ENCODE data around the gene C4orf50.

Gene C4orf50

DNA sequence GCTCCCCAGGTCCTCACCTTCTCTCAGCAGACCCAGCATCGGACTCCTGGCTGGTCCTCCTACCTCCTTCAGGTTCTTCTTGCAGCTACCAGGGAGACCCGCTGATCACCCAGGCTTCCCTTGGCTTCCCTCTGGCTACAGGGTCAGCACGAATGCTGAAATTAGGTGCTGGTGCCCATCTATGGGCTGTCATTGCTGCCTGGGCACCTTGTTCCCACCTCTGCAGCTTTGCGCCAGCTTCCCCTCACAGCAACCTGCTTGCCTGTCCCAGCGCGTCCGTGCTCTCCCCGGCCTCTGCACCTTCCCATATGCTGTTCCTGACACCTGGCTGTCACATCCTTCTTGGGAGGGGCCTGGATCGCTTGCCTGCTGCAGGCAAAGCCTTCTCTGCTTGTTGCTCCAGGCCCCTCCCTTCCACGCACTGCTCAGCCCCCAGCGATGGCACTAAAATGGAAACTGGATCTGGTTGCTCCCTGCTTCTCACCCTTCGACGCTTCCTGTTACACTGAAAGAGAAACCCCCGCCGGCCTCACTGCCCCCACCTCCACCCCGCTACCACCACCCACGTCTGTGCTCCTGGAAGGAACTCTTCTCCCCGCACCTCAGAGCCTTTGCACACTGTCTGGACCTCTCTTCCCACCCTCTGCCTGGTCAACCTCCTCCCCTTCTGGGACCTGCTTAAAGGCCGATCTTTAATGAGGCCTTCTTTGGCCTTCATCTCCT is 22.2 kb downstream of the C4orf50 start:
- in situ Hi-C loops (cut with HindIII; ENCODE audit: low sequenced_read_pairs): loop anchor here (25.0 kb wide), 1 partner anchor 266 kb away; the partner anchor contains the start of gene WFS1

DNA sequence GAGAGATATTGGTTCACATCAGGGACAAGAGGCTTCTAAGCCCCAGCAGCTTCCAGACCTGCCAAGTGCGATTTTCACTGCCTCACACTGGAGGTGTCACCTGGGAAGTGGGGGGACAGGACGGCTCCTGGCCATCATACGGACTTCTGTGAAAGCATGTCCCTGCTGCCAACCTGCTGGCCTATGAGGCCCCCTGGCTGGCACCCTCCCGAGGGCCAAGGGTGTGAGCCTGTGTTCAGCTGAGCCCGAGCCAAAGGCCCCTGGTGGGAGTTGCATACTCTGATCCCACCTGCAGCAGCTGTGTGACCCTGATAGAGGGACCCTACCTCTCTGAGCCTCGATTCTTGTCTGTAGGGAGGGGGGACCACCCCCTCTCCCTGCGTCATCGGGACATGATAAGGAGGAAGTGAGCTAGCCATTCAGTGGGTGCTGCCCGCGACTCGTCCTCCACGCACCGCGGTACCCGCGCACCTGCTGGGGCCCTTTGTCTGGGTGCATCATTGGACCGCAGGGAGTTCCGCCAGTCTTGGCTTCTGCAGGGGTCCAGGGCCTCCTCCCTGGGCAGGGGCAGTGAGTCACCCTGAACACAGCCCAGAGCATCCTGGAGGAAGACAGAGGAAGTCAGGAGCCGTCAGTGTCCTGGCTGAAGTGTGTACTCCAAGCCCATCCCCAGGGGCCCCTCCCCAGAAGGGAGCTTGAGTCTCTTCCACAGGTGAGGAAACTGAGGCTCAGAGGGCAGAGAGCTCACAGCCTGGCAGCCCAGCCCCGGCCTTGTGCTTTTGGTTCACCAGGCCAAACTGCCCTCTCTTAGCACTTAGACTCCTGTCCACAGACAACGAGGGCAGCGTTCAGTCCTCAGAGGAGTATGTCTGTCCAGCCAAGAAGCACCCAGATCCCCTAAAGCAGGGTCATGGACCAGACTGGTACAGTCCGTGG is 24.1 kb downstream of the C4orf50 start:
- in situ Hi-C loops (cut with HindIII; ENCODE audit: low sequenced_read_pairs): loop anchor here (25.0 kb wide), 1 partner anchor 268 kb away; the partner anchor contains the start of gene WFS1

DNA sequence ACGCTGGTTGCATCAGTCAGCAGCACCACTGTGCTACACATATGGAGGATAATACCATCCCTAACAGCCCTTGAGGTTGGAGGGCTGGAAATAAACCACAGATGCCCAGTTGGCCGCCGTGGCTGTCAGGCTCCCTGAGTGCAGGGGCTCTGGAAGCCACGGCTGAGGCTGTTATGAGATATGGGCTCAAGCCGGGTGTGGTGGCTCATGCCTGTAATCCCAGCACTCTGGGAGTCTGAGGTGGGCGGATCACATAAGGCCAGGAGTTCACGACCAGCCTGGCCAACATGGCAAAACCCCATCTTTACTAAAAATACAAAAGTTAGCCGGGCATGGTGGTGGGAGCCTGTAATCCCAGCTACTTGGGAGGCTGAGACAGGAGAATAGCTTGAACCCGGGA is 24.9 kb downstream of the C4orf50 start:
- in situ Hi-C loops (cut with HindIII; ENCODE audit: low sequenced_read_pairs): loop anchor here (25.0 kb wide), 1 partner anchor 269 kb away; the partner anchor contains the start of gene WFS1

- in situ Hi-C loops (cut with HindIII; ENCODE audit: low sequenced_read_pairs): loop anchor here (25.0 kb wide), 1 partner anchor 269 kb away; the partner anchor contains the start of gene WFS1
Observed at GRCh38 chr4:5992828-5993321, 25.4 kb downstream of the C4orf50 start.

- in situ Hi-C loops (cut with HindIII; ENCODE audit: low sequenced_read_pairs): loop anchor here (25.0 kb wide), 1 partner anchor 270 kb away; the partner anchor contains the start of gene WFS1
Observed at GRCh38 chr4:5992171-5992827, 25.9 kb downstream of the C4orf50 start.

- in situ Hi-C loops (cut with HindIII; ENCODE audit: low sequenced_read_pairs): loop anchor here (25.0 kb wide), 1 partner anchor 271 kb away; the partner anchor contains the start of gene WFS1
Observed at GRCh38 chr4:5991405-5991804, 26.8 kb downstream of the C4orf50 start.

- in situ Hi-C loops (cut with HindIII; ENCODE audit: low sequenced_read_pairs): loop anchor here (25.0 kb wide), 1 partner anchor 272 kb away; the partner anchor contains the start of gene WFS1
Observed at GRCh38 chr4:5990446-5991160, 27.6 kb downstream of the C4orf50 start.

DNA sequence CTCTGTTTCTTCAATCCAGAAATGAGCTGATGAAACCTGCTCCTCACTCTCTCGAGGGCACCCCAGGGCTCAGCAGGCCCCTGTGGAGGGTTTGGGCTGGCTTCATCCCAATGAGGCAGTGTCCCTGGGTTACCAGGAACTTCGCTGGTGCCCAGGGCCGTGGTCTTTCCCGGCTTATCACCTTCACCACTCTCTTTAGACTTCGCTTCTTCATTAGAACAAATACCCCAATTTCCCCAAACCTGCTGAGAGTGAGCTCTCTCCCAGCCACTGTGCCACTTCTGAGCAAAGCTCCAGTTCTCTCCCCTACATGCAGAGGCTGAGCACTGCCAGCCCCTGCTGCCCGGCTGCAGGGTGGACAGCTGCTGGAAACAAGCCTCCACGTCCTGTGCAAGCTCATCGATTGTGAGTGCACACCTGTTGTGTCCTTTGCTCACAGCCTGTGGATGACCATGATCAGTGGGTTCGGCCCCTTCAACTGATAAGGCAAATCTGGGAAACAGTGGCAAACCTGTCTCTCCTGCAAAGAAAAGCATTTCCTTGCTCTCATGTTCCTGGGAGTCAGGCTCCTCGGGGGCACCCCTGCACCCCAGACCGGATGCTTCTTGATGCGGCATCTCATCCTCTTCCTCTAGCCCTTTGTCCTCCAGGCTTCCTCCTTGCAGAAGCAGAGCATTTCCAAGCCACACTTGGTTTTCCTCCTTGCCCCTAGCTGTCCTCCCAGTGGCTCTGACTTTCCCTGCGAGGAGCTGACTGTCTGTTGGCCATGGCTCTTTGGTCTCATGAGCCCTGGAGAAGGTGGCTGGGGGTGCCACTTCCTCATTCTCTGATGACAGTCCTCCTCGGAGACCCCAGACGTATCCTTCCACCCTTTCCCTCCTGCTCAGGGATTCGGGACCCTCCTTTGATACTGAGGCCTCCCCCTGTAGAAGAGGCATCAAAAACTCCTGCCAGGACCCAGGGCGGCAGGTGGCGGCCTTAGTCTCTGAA is 28.7 kb downstream of the C4orf50 start:
- in situ Hi-C loops (cut with HindIII; ENCODE audit: low sequenced_read_pairs): loop anchor here (25.0 kb wide), 1 partner anchor 273 kb away; the partner anchor contains the start of gene WFS1

DNA sequence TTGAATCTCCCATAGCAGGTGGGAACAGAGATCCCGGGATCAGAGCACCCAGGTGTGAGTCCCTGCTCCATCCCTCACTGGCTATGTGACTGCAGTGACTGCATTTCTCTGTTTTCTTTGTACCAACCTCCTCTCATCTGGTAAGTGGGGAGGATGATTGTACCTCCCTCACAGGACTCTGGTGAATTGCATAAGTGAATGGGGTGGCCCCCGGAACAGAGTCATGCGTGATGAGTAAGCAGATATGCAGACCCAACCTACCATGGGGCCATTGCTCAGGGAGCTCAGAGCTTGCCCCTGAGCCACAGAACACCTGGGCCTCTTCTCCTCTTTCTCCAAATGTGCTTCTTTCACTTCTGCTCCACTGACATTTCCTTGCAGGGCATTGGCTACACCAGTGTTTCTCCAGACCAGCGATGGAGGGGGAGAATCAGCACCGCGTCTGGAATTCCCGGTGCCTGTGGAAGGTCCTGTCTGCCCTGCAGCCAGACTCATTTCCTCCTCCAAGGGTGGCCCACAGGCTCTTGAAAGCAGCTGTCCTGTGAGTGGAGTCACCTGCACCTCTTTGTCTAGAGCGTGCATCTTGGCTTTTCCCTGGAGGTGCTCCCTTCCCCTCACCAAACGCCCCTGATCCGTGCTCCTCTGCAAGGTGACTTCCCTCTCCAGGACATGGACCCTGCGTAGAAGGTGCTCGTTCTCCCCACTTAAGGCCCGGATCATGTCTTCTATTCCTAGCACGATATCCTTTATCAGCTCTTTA is 30.0 kb downstream of the C4orf50 start:
- in situ Hi-C loops (cut with HindIII; ENCODE audit: low sequenced_read_pairs): loop anchor here (25.0 kb wide), 1 partner anchor 274 kb away; the partner anchor contains the start of gene WFS1

DNA sequence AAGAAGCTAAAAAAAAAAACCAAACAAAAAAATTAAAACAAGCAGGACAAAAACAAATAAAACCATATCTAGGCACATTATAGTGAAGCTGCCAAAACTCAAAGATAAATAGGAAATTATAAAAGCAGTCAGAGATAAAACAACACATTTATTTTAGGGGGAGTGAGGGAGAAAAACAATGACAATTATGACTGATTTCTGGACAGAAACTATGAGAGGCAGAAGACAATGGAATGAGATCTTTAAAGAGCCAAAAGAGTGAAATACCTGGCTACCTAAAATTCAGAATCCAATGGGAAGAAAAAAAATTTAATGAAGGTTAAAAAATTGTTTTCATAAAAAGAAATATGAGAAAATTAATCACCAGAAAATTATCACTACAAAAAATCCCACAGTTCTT is 33.4 kb downstream of the C4orf50 start:
- in situ Hi-C loops (cut with HindIII; ENCODE audit: low sequenced_read_pairs): loop anchor here (25.0 kb wide), 1 partner anchor 277 kb away; the partner anchor contains the start of gene WFS1

GRCh38 chr4:5982156-5982973 is 35.9 kb downstream of the C4orf50 start:
- in situ Hi-C loops (cut with HindIII; ENCODE audit: low sequenced_read_pairs): loop anchor here (25.0 kb wide), 1 partner anchor 280 kb away; the partner anchor contains the start of gene WFS1

DNA sequence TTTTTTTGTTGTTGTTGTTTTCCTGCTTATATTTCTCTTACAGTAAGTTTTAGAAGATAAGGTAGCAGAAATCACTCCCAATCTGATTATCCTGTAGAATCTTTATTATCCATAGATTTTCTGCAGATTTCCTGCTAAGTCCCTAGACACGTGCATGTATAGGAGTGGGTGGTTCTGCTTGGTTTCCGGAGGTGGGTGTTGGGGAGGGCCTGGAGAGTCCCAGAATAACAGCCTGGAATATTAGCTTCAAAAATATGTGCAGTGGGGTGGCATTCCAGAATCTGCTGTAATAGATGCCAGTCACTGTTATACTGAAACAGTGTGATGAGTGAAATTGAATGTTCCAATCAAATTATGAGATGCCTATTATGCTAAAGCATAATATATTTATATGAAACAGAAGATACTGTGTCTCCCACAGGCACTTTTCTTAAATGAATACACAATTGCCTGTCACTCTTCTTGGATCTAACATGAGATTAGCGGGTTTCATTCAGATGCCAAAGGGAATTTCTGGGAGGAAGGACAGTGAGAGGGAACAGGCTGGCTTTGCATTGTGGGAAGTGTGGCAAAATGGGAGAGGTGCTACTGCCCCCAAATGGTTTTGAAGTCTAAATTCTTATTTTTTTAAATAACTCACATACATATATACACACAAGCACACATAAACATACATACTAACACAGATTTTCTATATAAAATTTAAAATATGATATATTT is 37.6 kb downstream of the C4orf50 start:
- in situ Hi-C loops (cut with HindIII; ENCODE audit: low sequenced_read_pairs): loop anchor here (25.0 kb wide), 1 partner anchor 282 kb away; the partner anchor contains the start of gene WFS1

DNA sequence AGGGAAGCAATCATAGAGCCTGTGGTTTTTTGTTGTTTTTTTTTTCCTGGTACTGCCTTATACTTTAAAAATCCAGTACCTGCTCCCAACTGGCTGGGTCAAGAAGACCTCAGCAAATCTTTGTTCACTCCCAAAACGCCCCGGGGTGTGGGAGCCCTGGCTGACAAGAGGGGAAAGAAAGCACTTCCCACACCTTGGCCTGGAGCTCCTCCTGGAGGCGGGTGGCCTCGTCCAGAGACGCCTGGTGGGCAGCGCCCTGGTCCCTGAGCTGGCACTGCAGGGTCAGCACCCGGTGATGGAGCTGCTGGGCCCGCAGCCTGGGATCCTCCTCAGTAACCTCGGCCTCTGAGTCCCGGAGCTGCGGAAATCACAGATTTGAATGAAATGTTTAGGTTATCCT is 38.2 kb downstream of the C4orf50 start:
- in situ Hi-C loops (cut with HindIII; ENCODE audit: low sequenced_read_pairs): loop anchor here (10.0 to 25.0 kb wide), 2 partner anchors 95 to 282 kb away; partner anchors contain the start of gene WFS1

- in situ Hi-C loops (cut with HindIII; ENCODE audit: low sequenced_read_pairs): loop anchor here (10.0 to 25.0 kb wide), 2 partner anchors 98 to 285 kb away; partner anchors contain the start of gene WFS1
Observed at GRCh38 chr4:5976921-5977320, 41.3 kb downstream of the C4orf50 start.

- in situ Hi-C loops (cut with HindIII; ENCODE audit: low sequenced_read_pairs): loop anchor here (10.0 to 25.0 kb wide), 2 partner anchors 98 to 286 kb away; partner anchors contain the start of gene WFS1
Observed at GRCh38 chr4:5976431-5976830, 41.8 kb downstream of the C4orf50 start.

GRCh38 chr4:5974321-5974720 is 43.9 kb downstream of the C4orf50 start:
- in situ Hi-C loops (cut with HindIII; ENCODE audit: low sequenced_read_pairs): loop anchor here (10.0 kb wide), 1 partner anchor 100 kb away; no protein-coding TSS in a partner anchor

Data from DLD1 (cell line).